SK-N-SH treated with all-trans-retinoic acid at 6 μM for 48 hours (cell line): ENCODE data around the gene HS6ST2.

Experiments used
- ATAC-seq: fragments of 200-7000 bp; cut with Tn5 transposase; 3 replicates; pipeline ENCODE4 v1.9.1; 2020; ENCODE audit warnings: mild to moderate bottlenecking, moderate library complexity
- ARNTL ChIP-seq: fragments of 450-650 bp; formaldehyde crosslinking; IDR thresholded peaks from 2 replicates; pipeline ENCODE4 v1.5.0; 2020; ENCODE audit warnings: low read depth, mild to moderate bottlenecking, moderate library complexity, borderline replicate concordance
- BACH2 ChIP-seq: fragments of 250-450 bp; sonication (Bioruptor Pico); IDR thresholded peaks from 2 replicates; pipeline ENCODE4 v1.9.0; 2021; ENCODE audit warnings: mild to moderate bottlenecking, borderline replicate concordance
- CSDC2 ChIP-seq: fragments of 250-450 bp; sonication (Bioruptor Pico); IDR thresholded peaks from 2 replicates; pipeline ENCODE4 v1.5.0; 2020; ENCODE audit warnings: mild to moderate bottlenecking, moderate library complexity
- CSRNP3 ChIP-seq: fragments of 250-450 bp; sonication (Bioruptor Pico); IDR thresholded peaks from 2 replicates; pipeline ENCODE4 v1.5.1; 2021; ENCODE audit warnings: mild to moderate bottlenecking, moderate library complexity
- ESRRG ChIP-seq: fragments of 250-450 bp; sonication (Bioruptor Pico); IDR thresholded peaks from 2 replicates; pipeline ENCODE4 v1.6.1; 2021; ENCODE audit warnings: mild to moderate bottlenecking
- GLIS3 ChIP-seq: fragments of 250-450 bp; sonication (Bioruptor Pico); IDR thresholded peaks from 2 replicates; pipeline ENCODE4 v1.5.0; 2020; ENCODE audit warnings: mild to moderate bottlenecking, moderate library complexity
- ISL1 ChIP-seq: fragments of 250-450 bp; sonication (Bioruptor Pico); IDR thresholded peaks from 2 replicates; pipeline ENCODE4 v2.1.2; 2022; ENCODE audit warnings: mild to moderate bottlenecking, moderate library complexity
- OSR1 ChIP-seq: fragments of 250-450 bp; sonication (Bioruptor Pico); IDR thresholded peaks from 2 replicates; pipeline ENCODE4 v1.8.0; 2022; ENCODE audit warnings: moderate library complexity, mild to moderate bottlenecking, inconsistent platforms
- POU6F1 ChIP-seq: fragments of 250-450 bp; sonication (Bioruptor Pico); IDR thresholded peaks from 2 replicates; pipeline ENCODE4 v1.8.0; 2021; ENCODE audit warnings: low read depth, mild to moderate bottlenecking, moderate library complexity, borderline replicate concordance
- RARB ChIP-seq: fragments of 250-450 bp; sonication (Bioruptor Pico); IDR thresholded peaks from 2 replicates; pipeline ENCODE4 v1.8.0; 2021; ENCODE audit warnings: mild to moderate bottlenecking, moderate library complexity
- SNAI2 ChIP-seq: fragments of 250-450 bp; sonication (Bioruptor Pico); IDR thresholded peaks from 2 replicates; pipeline ENCODE4 v1.5.0; 2020; ENCODE audit warnings: mild to moderate bottlenecking, moderate library complexity
- TCF4 ChIP-seq: fragments of 250-450 bp; sonication (Bioruptor Pico); IDR thresholded peaks from 2 replicates; pipeline ENCODE4 v1.8.0; 2021; ENCODE audit warnings: mild to moderate bottlenecking, moderate library complexity, borderline replicate concordance
- TSHZ2 ChIP-seq: fragments of 250-450 bp; sonication (Bioruptor Pico); IDR thresholded peaks from 2 replicates; pipeline ENCODE4 v1.5.0; 2020; ENCODE audit warnings: mild to moderate bottlenecking, moderate library complexity
- ZC3H10 ChIP-seq: fragments of 250-450 bp; sonication (Bioruptor Pico); IDR thresholded peaks from 2 replicates; pipeline ENCODE4 v1.5.1; 2021; ENCODE audit warnings: mild to moderate bottlenecking, moderate library complexity
- ZFP30 ChIP-seq: fragments of 450-650 bp; formaldehyde crosslinking; IDR thresholded peaks from 2 replicates; pipeline ENCODE4 v1.5.0; 2022; ENCODE audit warnings: mild to moderate bottlenecking, moderate library complexity
- ZNF565 ChIP-seq: fragments of 450-650 bp; formaldehyde crosslinking; conservative IDR thresholded peaks from 2 replicates; pipeline ENCODE4 v1.5.0; 2020; ENCODE audit warnings: low read depth, mild to moderate bottlenecking, moderate library complexity
- ZNF70 ChIP-seq: fragments of 450-650 bp; formaldehyde crosslinking; IDR thresholded peaks from 2 replicates; pipeline ENCODE4 v1.5.0; 2020; ENCODE audit warnings: mild to moderate bottlenecking, moderate library complexity
- TF ChIP-seq, protein P1 (sequence below): fragments of 250-450 bp; sonication (Bioruptor Pico); IDR thresholded peaks from 2 replicates; pipeline ENCODE4 v1.8.0; 2020; ENCODE audit warnings: mild to moderate bottlenecking, moderate library complexity, borderline replicate concordance

The HS6ST2 gene

GRCh38 chrX:132834741-132835140 is 123.7 kb downstream of the HS6ST2 start:
- no peak for TF ChIP-seq CSDC2
- no peak for ATAC-seq

GRCh38 chrX:132834109-132834508 is 124.3 kb downstream of the HS6ST2 start:
- TF ChIP-seq ARNTL (CRISPR knock-in tag) (no peak), CSRNP3 (no peak)
- ATAC-seq = no peak

DNA sequence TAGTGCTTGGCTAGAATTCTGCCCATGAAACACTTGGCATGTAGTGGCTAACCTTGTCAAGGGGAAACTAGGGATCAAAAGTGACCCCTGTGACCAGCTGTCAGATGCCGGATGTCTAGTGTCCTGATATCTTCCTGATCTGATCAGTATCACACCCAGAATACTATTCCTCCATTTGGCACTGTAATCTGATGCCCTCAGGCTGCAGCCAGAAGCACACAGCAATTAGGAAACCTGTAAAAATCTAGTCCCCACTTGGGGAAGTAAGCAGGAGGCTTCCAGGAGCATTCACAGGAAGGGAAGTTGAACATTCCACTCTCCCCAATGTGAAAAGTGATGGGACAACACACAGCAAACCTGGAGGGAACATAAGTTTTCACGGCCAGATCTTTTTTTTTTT is 125.1 kb downstream of the HS6ST2 start:
- TF ChIP-seq OSR1 (no peak), ESRRG (CRISPR knock-in tag) (no peak), ZC3H10 (no peak), ISL1 (CRISPR knock-in tag) (no peak), POU6F1 (CRISPR knock-in tag) (no peak), ZNF70 (CRISPR knock-in tag) (no peak), TSHZ2 (CRISPR knock-in tag) (no peak), TCF4 (no peak)
- TF ChIP-seq, protein P1, sequence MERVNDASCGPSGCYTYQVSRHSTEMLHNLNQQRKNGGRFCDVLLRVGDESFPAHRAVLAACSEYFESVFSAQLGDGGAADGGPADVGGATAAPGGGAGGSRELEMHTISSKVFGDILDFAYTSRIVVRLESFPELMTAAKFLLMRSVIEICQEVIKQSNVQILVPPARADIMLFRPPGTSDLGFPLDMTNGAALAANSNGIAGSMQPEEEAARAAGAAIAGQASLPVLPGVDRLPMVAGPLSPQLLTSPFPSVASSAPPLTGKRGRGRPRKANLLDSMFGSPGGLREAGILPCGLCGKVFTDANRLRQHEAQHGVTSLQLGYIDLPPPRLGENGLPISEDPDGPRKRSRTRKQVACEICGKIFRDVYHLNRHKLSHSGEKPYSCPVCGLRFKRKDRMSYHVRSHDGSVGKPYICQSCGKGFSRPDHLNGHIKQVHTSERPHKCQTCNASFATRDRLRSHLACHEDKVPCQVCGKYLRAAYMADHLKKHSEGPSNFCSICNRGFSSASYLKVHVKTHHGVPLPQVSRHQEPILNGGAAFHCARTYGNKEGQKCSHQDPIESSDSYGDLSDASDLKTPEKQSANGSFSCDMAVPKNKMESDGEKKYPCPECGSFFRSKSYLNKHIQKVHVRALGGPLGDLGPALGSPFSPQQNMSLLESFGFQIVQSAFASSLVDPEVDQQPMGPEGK (CRISPR knock-in tag) = no peak
- ATAC-seq = no peak

DNA sequence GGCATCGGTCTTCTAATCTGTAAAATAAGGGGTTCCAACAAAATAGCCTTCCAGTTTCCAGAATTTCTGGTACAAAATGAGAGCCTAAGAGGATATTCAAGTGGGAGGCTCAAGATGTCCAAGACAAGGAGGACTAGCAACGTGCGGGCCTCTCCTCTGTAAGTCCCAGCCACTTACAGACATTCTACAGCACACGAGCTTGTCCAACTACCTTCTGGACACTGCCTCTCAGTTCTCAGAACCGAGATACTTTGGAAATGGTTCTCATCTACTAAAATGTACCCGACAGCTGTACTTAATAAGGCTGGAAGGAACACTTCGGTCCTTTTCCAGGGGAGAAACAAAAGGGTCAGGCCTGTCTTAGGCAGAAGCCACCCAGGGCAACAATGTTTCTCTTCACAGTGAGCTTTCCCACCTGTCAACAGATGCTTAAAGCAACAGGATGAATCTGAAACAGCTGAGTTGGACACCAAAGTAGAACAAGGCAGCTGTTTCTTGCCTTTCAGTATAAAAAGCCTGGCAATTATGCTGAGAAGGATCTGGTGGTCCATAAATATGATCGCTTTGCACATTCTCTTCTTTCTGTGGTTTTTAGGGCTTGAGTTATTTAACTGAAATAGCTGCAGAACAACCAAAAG is 127.0 kb downstream of the HS6ST2 start:
- ATAC-seq = no peak
- no peak for TF ChIP-seq CSRNP3

GRCh38 chrX:132822634-132823012 is 135.8 kb downstream of the HS6ST2 start:
- no peak for ATAC-seq
- TF ChIP-seq ZNF565 (CRISPR knock-in tag) = no peak
- no peak for TF ChIP-seq BACH2 (CRISPR knock-in tag)
- no peak for TF ChIP-seq GLIS3 (CRISPR knock-in tag)
- no peak for TF ChIP-seq OSR1
- no peak for TF ChIP-seq ESRRG (CRISPR knock-in tag)
- no peak for TF ChIP-seq SNAI2 (CRISPR knock-in tag)
- TF ChIP-seq, protein P1 (CRISPR knock-in tag) = no peak
- no peak for TF ChIP-seq TSHZ2 (CRISPR knock-in tag)
- no peak for TF ChIP-seq ZFP30 (CRISPR knock-in tag)
- no peak for TF ChIP-seq POU6F1 (CRISPR knock-in tag)
- no peak for TF ChIP-seq RARB (CRISPR knock-in tag)
